Measurements from ENCODE around the gene ARMH4. TPM values are rescaled to one million over a fixed set of nuclear protein-coding genes. Genes with fewer than 3 reads are reported as not detected.

ARMH4 gene
- total RNA-seq, 2 donors from 2014 or later, result 0.57 to 2.8 TPM

GRCh38 chr14:58026219-58026618 lies 125.8 kb downstream of the ARMH4 start:
- intact Hi-C loops (cut with DNase I), result no loop called here

DNA sequence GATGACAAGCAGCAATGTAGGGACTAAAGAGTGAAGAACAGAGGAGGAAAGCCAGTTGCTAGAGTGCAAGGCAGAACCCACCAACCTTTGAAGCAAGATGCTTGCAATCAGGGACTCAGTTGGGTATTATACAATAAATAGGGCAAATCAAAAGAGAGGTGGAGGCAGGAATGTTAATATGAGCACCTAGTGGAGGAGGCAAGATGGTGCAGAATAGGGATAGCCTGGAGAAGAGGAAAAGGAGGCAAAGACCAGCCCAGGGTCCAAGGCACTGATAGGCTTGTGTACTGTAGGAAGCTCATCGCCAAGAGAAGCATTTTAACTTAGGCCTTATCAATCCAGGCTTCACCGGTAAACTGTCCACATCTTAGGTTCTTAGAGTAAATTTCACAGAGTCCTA lies 137.2 kb downstream of the ARMH4 start:
- no peak overlapping the region for H3K27ac ChIP-seq
- no peaks in the 10 kb centered on the region for H3K4me1 ChIP-seq
- no peaks in the 10 kb centered on the region for H3K36me3 ChIP-seq
- no peak overlapping the region for H3K9ac ChIP-seq (ENCODE audit: low read depth in 2 of 2, low read length in 2 of 2)
- no peaks in the 10 kb centered on the region for H3K27me3 ChIP-seq
- no peak overlapping the region for H3K4me3 ChIP-seq
- DNase-seq, result no peak
- no peak for TF ChIP-seq CTCF (IDR thresholded peaks at IDR 0.05)
- intact Hi-C loops (cut with DNase I), result no loop called here
- H3K9me3 ChIP-seq, result no peaks in the 10 kb centered on the region

More at GRCh38 chr14:58026219-58026618, 125.8 kb downstream of the ARMH4 start:
- no peak for TF ChIP-seq CTCF (IDR thresholded peaks at IDR 0.05)
- H3K9ac ChIP-seq (ENCODE audit: low read depth in 2 of 2, low read length in 2 of 2), result no peak overlapping the region
- no peaks in the 10 kb centered on the region for H3K36me3 ChIP-seq
- no peaks in the 10 kb centered on the region for H3K27me3 ChIP-seq
- H3K4me1 ChIP-seq, result no peaks in the 10 kb centered on the region
- no peak for DNase-seq
- H3K4me3 ChIP-seq, result no peak overlapping the region
- no peak overlapping the region for H3K27ac ChIP-seq
- H3K9me3 ChIP-seq, result no peaks in the 10 kb centered on the region

DNA sequence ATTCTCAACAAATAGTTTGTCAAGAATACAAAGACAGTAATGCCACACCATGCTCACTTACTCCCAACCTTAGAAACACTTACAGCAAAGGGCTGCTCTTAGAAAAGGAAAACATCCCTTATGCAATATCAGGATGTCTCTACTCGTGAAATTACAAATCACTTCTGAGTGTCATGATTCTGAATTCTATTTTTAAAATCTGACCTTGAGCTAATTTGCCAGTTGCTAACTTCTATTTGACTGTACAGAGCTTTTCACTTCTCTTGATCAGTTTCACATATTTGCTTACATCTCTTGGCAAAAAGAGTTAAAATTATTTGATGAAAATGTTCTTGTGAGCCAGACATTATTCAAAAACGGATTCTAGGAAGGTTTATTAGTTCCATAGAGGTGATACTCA lies 149.4 kb downstream of the ARMH4 start:
- TF ChIP-seq CTCF (IDR thresholded peaks at IDR 0.05), result no peak
- H3K27me3 ChIP-seq, result no peaks in the 10 kb centered on the region
- intact Hi-C loops (cut with DNase I), result no loop called here
- no peak overlapping the region for H3K4me3 ChIP-seq
- H3K9ac ChIP-seq (ENCODE audit: low read depth in 2 of 2, low read length in 2 of 2), result no peak overlapping the region
- H3K4me1 ChIP-seq, result no peaks in the 10 kb centered on the region
- no peaks in the 10 kb centered on the region for H3K36me3 ChIP-seq
- H3K27ac ChIP-seq, result no peak overlapping the region
- no peaks in the 10 kb centered on the region for H3K9me3 ChIP-seq
- DNase-seq, result no peak

DNA sequence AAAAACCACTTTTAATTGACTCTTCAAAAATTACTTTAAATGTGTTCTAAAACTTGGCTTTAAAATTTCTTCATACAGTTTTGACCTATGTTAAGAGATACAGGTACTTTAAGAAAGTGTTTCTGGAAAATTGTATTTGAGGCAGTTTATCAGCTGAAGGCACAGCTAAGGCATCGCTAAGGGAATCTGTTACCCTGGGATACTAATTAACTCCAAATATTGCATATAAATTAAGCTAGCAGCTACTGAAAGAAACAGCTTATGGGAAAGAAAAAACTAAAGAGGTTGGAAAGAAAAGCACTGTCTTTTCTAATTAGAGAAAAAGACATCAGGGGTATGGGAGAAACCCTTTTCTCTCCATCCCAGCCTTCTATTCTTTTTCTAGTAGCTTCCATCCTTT lies 152.0 kb downstream of the ARMH4 start:
- H3K9me3 ChIP-seq, result no peaks in the 10 kb centered on the region

DNA sequence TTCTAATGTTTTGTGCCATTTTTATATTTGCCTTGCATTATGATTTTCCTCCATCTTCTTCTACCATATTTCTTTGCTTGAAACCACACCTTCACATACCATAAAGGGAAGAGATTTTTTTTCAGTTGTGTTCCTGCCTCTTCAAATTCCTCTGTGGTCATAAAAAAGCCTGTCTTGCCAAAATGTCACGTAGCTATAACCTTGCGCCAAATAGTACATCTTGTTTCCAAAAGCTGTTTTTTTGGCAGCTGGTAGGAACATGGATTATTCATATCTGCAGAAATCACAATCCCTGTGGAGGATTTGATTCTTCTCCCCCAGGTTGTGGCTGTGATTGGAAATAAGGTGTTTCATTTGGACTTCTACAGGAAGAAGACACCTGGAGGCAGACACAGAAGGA lies 152.5 kb downstream of the ARMH4 start:
- H3K36me3 ChIP-seq, result no peaks in the 10 kb centered on the region
- no peak overlapping the region for H3K4me3 ChIP-seq
- H3K4me1 ChIP-seq, result no peaks in the 10 kb centered on the region
- no peak for TF ChIP-seq CTCF (IDR thresholded peaks at IDR 0.05)
- intact Hi-C loops (cut with DNase I), result no loop called here
- no peak for DNase-seq
- no peak overlapping the region for H3K27ac ChIP-seq
- H3K9ac ChIP-seq (ENCODE audit: low read depth in 2 of 2, low read length in 2 of 2), result no peak overlapping the region
- no peaks in the 10 kb centered on the region for H3K9me3 ChIP-seq
- no peaks in the 10 kb centered on the region for H3K27me3 ChIP-seq

More for the DNA sequence above, 152.0 kb downstream of the ARMH4 start:
- TF ChIP-seq CTCF (IDR thresholded peaks at IDR 0.05), result no peak
- no peak overlapping the region for H3K4me3 ChIP-seq
- no peak overlapping the region for H3K9ac ChIP-seq (ENCODE audit: low read depth in 2 of 2, low read length in 2 of 2)
- H3K27ac ChIP-seq, result no peak overlapping the region
- H3K4me1 ChIP-seq, result no peaks in the 10 kb centered on the region
- H3K27me3 ChIP-seq, result no peaks in the 10 kb centered on the region
- H3K36me3 ChIP-seq, result no peaks in the 10 kb centered on the region
- no peak for DNase-seq
- intact Hi-C loops (cut with DNase I), result no loop called here

- Histone ChIP-seq H3K4me1 (no peaks in the 10 kb centered on the region), H3K9ac (ENCODE audit: low read depth in 2 of 2, low read length in 2 of 2) (no peak overlapping the region), H3K27me3 (no peaks in the 10 kb centered on the region), H3K4me3 (no peak overlapping the region), H3K9me3 (no peaks in the 10 kb centered on the region), H3K36me3 (no peaks in the 10 kb centered on the region), H3K27ac (no peak overlapping the region)
- DNase-seq, result no peak
- intact Hi-C loops (cut with DNase I), result no loop called here
- TF ChIP-seq CTCF (IDR thresholded peaks at IDR 0.05), result no peak
Observed at GRCh38 chr14:57998766-57999165, 153.2 kb downstream of the ARMH4 start.

Measured in colonic mucosa (tissue), 4 donors.